HG03432 (cell line): Measurements from ENCODE around the gene TRPC3.
"Not testable (repeated sequence)": the region's sequence is repeated elsewhere in the genome, so short reads cannot be mapped to it uniquely, and the experiment has no call there.

Experiments used
- ATAC-seq: cut with Tn5 transposase; IDR thresholded peaks from one replicate; pipeline ENCODE4 v1.9.1; 2021; ENCODE audit warnings: mild to moderate bottlenecking, moderate library complexity; ENCODE audit not compliant: unreplicated experiment

The TRPC3 gene

GRCh38 chr4:121950212-121950679, 1.6 kb downstream of the TRPC3 start:
- ATAC-seq, result peak; percentile 91

GRCh38 chr4:121946644-121947043, 5.2 kb downstream of the TRPC3 start:
- ATAC-seq, result no peak

GRCh38 chr4:121943941-121944340, 7.9 kb downstream of the TRPC3 start:
- peak; percentile 79 for ATAC-seq

GRCh38 chr4:121939690-121940089, 12.2 kb downstream of the TRPC3 start:
- no peak for ATAC-seq

- no peak for ATAC-seq
Observed at GRCh38 chr4:121938282-121939092, 13.4 kb downstream of the TRPC3 start.

- no peak for ATAC-seq
Observed at GRCh38 chr4:121936101-121936500, 15.8 kb downstream of the TRPC3 start.

- ATAC-seq, result no peak
Observed at GRCh38 chr4:121934635-121935034, 17.2 kb downstream of the TRPC3 start.

- no peak for ATAC-seq
Observed at GRCh38 chr4:121932212-121932974, 19.5 kb downstream of the TRPC3 start.

GRCh38 chr4:121930304-121930703, 21.6 kb downstream of the TRPC3 start:
- ATAC-seq, result no peak

- ATAC-seq, result no peak
Observed at GRCh38 chr4:121927948-121928347, 23.9 kb downstream of the TRPC3 start.

- ATAC-seq, result not testable (repeated sequence)
Observed at GRCh38 chr4:121926490-121926889, 25.4 kb downstream of the TRPC3 start.

- ATAC-seq, result no peak
Observed at GRCh38 chr4:121923306-121923705, 28.6 kb downstream of the TRPC3 start.

GRCh38 chr4:121913667-121914066, 38.2 kb downstream of the TRPC3 start:
- no peak for ATAC-seq

- ATAC-seq, result no peak
Observed at GRCh38 chr4:121908346-121908745, 43.5 kb downstream of the TRPC3 start.

- peak; percentile 91 for ATAC-seq
Observed at GRCh38 chr4:121900132-121900983, 51.5 kb downstream of the TRPC3 start.

- ATAC-seq, result no peak
Observed at GRCh38 chr4:121898150-121898549, 53.7 kb downstream of the TRPC3 start.

GRCh38 chr4:121888134-121888533, 63.7 kb downstream of the TRPC3 start:
- ATAC-seq, result no peak

GRCh38 chr4:121885115-121885514, 66.7 kb downstream of the TRPC3 start:
- ATAC-seq, result no peak

- ATAC-seq, result no peak
Observed at GRCh38 chr4:121881158-121881557, 70.7 kb downstream of the TRPC3 start.

- ATAC-seq, result no peak
Observed at GRCh38 chr4:121879135-121879534, 72.7 kb downstream of the TRPC3 start.
